HEK293T (cell line): ENCODE measurements around the gene HNRNPAB.
A peak's percentile ranks its signal among the peaks of the same experiment; 100 is the strongest.
"Not testable (repeated sequence)": the region's sequence is repeated elsewhere in the genome, so short reads cannot be mapped to it uniquely, and the experiment has no call there.

Experiments used
- CTCF ChIA-PET: fragments of 350-600 bp; formaldehyde crosslinking; extraction: SDS; loops from one replicate; lab custom pipeline; 2021; ENCODE audit warnings: antibody characterized with exemption, inconsistent platforms; lab: Yijun Ruan, JAX
- POLR2A ChIA-PET: fragments of 350-600 bp; formaldehyde crosslinking; extraction: SDS; loops from one replicate; lab custom pipeline; 2020; ENCODE audit warnings: antibody characterized with exemption, inconsistent platforms; lab: Yijun Ruan, JAX
- DNase-seq: peaks from one replicate; pipeline ENCODE4 v3.0.0; 2012; ENCODE audit warnings: mixed read lengths; ENCODE audit errors: extremely low spot score
- ARNT ChIP-seq: fragments of 450-650 bp; IDR thresholded peaks from 2 replicates; pipeline ENCODE4 v1.6.1; 2017; ENCODE audit warnings: mild to moderate bottlenecking
- BHLHE40 ChIP-seq: fragments of 450-650 bp; IDR thresholded peaks from 2 replicates; pipeline ENCODE4 v1.6.1; 2016; ENCODE audit warnings: mild to moderate bottlenecking, moderate library complexity, borderline replicate concordance
- CTBP1 ChIP-seq: fragments of 450-650 bp; IDR thresholded peaks from 2 replicates; pipeline ENCODE4 v1.6.1; 2016; ENCODE audit warnings: borderline replicate concordance
- ELF4 ChIP-seq: fragments of 450-650 bp; IDR thresholded peaks from 2 replicates; pipeline ENCODE4 v1.6.1; 2017; ENCODE audit warnings: antibody characterized with exemption
- FOXA1 ChIP-seq: fragments of 450-650 bp; IDR thresholded peaks from 2 replicates; pipeline ENCODE4 v1.6.1; 2016; ENCODE audit warnings: mild to moderate bottlenecking
- FOXK2 ChIP-seq: fragments of 450-650 bp; IDR thresholded peaks from 2 replicates; pipeline ENCODE4 v1.6.1; 2016; ENCODE audit warnings: mild to moderate bottlenecking
- FOXM1 ChIP-seq: fragments of 450-650 bp; IDR thresholded peaks from 2 replicates; pipeline ENCODE4 v1.6.1; 2017; ENCODE audit warnings: mild to moderate bottlenecking, borderline replicate concordance
- HDGF ChIP-seq: fragments of 450-650 bp; IDR thresholded peaks from 2 replicates; pipeline ENCODE4 v1.6.1; 2017; ENCODE audit warnings: antibody characterized with exemption, borderline replicate concordance
- L3MBTL2 ChIP-seq: fragments of 450-650 bp; conservative IDR thresholded peaks from 2 replicates; pipeline ENCODE4 v1.6.1; 2016; ENCODE audit warnings: mild to moderate bottlenecking
- LEF1 ChIP-seq: fragments of 450-650 bp; IDR thresholded peaks from 2 replicates; pipeline ENCODE4 v1.6.1; 2017; ENCODE audit warnings: mild to moderate bottlenecking, borderline replicate concordance
- NFRKB ChIP-seq: fragments of 450-650 bp; IDR thresholded peaks from 2 replicates; pipeline ENCODE4 v1.6.1; 2016; ENCODE audit warnings: mild to moderate bottlenecking, moderate library complexity
- SP1 ChIP-seq: fragments of 450-650 bp; IDR thresholded peaks from 2 replicates; pipeline ENCODE4 v1.6.1; 2017
- SUZ12 ChIP-seq: fragments of 450-650 bp; IDR thresholded peaks from 2 replicates; pipeline ENCODE4 v1.6.1; 2016; ENCODE audit warnings: mild to moderate bottlenecking
- TARDBP ChIP-seq: fragments of 450-650 bp; IDR thresholded peaks from 2 replicates; pipeline ENCODE4 v1.6.1; 2016
- ZNF384 ChIP-seq: fragments of 450-650 bp; IDR thresholded peaks from 2 replicates; pipeline ENCODE4 v1.6.1; 2016
- TF ChIP-seq, protein P1 (sequence below): fragments of 450-650 bp; IDR thresholded peaks from 2 replicates; pipeline ENCODE4 v1.6.1; 2016

Gene HNRNPAB

DNA sequence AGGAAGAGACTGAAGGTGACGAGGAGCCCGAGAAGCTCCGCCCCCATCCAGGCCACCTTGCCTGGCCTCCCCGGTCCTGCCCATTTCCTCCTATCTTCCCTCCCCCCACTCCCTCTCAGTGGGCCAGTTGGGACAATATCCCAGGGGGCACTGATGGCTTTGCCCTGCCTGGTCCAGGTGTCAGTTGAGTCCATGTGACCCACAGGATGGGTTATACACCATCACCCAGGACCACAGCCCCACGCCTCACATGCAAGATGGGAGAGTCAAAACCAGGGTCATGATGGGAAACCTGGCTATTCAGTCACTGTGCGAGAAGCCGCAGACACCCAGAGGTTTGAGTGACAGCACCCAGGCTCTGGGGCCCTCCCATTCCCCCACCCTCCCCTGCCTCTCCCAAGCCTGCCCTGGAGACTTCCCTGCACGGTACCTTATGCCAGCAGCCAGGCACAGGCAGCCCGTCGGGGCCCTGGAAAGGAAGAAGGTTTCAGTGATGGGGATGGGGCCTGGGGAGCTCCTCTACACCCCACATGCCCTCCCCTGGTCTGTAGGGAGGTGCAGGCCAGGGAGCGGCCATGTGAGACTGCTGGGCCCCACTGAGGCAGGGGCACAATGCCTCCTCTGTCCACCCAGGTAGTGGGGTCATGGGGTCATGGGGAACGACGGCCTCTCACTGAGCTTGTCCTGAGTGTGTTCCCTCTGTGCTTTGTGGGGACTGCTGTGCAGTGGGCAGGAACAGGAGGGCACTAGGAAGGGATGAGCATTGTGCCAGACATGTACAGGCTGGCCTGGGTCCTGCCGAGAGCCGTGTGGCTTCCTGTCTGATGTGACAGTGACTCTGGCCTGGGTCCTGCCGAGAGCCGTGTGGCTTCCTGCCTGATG is 34.6 kb downstream of the HNRNPAB start:
- CTCF ChIA-PET, result no interaction called here
- TF ChIP-seq ARNT (no peak), L3MBTL2 (no peak), NFRKB (no peak)
- TF ChIP-seq, protein P1, sequence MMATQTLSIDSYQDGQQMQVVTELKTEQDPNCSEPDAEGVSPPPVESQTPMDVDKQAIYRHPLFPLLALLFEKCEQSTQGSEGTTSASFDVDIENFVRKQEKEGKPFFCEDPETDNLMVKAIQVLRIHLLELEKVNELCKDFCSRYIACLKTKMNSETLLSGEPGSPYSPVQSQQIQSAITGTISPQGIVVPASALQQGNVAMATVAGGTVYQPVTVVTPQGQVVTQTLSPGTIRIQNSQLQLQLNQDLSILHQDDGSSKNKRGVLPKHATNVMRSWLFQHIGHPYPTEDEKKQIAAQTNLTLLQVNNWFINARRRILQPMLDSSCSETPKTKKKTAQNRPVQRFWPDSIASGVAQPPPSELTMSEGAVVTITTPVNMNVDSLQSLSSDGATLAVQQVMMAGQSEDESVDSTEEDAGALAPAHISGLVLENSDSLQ, result peak; percentile 47; the same call in 1 of the 2 replicates
- POLR2A ChIA-PET, result interaction anchor here (1.3 kb wide), 1 partner anchor 35 kb away, joined by 3 read pairs; the partner anchor contains the start of gene HNRNPAB
- DNase-seq, result no peak

GRCh38 chr5:178239626-178240301 is 35.4 kb downstream of the HNRNPAB start:
- POLR2A ChIA-PET, DNase-seq, CTCF ChIA-PET: not testable (repeated sequence)

- TF ChIP-seq FOXM1, result no peak
- TF ChIP-seq ZNF384, result no peak
- TF ChIP-seq NFRKB, result no peak
- no peak for TF ChIP-seq SUZ12
- no peak for TF ChIP-seq ARNT
- TF ChIP-seq TARDBP, result no peak
- TF ChIP-seq ELF4, result no peak
- TF ChIP-seq, protein P1, result no peak
- TF ChIP-seq L3MBTL2, result no peak
- TF ChIP-seq FOXK2, result no peak
- no peak for TF ChIP-seq SP1
- TF ChIP-seq HDGF, result no peak
- no peak for TF ChIP-seq CTBP1
- no peak for TF ChIP-seq LEF1
- TF ChIP-seq FOXA1, result no peak
- TF ChIP-seq BHLHE40, result no peak
- no peak for DNase-seq
- CTCF ChIA-PET, result no interaction called here
- POLR2A ChIA-PET, result interaction anchor here (0.8 kb wide), 1 partner anchor 8 kb away, joined by 4 read pairs; the partner anchor contains the start of gene PHYKPL
Observed at GRCh38 chr5:178240341-178240741, 36.0 kb downstream of the HNRNPAB start.

DNA sequence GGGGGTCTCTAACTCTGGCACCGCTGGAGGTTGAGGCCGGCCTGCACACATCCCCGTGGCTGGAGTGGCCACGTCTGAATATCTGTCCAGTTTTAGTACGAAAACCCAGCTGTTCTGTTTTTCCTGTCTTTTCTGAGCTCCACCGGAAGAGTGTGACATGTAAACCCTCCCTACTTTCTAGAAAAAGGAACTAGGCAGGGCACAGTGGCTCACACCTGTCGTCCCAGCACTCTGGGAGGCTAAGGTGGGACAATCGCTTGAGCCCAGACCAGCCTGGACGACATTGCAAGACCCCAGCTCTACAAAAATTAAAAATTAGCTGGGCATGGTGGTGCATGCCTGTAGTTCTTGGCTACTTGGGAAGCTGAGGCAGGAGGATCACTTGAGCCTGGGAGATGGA is 36.4 kb downstream of the HNRNPAB start:
- ChIA-PET POLR2A (interaction anchor here (0.8 kb wide), 1 partner anchor 8 kb away, joined by 4 read pairs; the partner anchor contains the start of gene PHYKPL), CTCF (no interaction called here)
- DNase-seq, result no peak
- TF ChIP-seq FOXM1 (no peak), FOXA1 (no peak), SP1 (no peak), HDGF (no peak), TARDBP (no peak)

GRCh38 chr5:178241231-178241663 is 36.9 kb downstream of the HNRNPAB start:
- ChIA-PET CTCF (no interaction called here), POLR2A (interaction anchor here (0.8 kb wide), 1 partner anchor 9 kb away, joined by 4 read pairs; the partner anchor contains the start of gene PHYKPL)
- TF ChIP-seq SUZ12, result no peak
- no peak for TF ChIP-seq FOXM1
- no peak for TF ChIP-seq FOXK2
- TF ChIP-seq HDGF, result no peak
- TF ChIP-seq, protein P1, result no peak
- no peak for TF ChIP-seq FOXA1
- no peak for TF ChIP-seq TARDBP
- DNase-seq, result no peak

GRCh38 chr5:178241688-178242231 is 37.4 kb downstream of the HNRNPAB start:
- no peak for DNase-seq
- POLR2A ChIA-PET, result no interaction called here
- TF ChIP-seq, protein P1, result no peak
- TF ChIP-seq NFRKB (no peak), CTBP1 (no peak), SUZ12 (no peak), HDGF (no peak), FOXM1 (no peak), TARDBP (no peak), ARNT (no peak), ELF4 (no peak), FOXK2 (no peak), FOXA1 (no peak), SP1 (no peak), BHLHE40 (no peak), LEF1 (no peak), L3MBTL2 (no peak), ZNF384 (no peak)
- CTCF ChIA-PET, result no interaction called here
